MCF 10A (cell line): Measurements from ENCODE around the gene AKAP11. TPM values are rescaled to one million over a fixed set of nuclear protein-coding genes. Genes with fewer than 3 reads are reported as not detected.

Experiments used
- BruUV-seq: library from RNA; stranded (reverse); fragments of 400-500 nt; replicated peaks from 2 replicates; lab custom pipeline; 2021; lab: Mats Ljungman, UMichigan
- CTCF ChIA-PET: fragments of 300-600 bp; sonication (Branson Sonifier 250); formaldehyde crosslinking; extraction: SDS; loops from one replicate; lab custom pipeline; 2021; ENCODE audit warnings: antibody characterized with exemption, inconsistent platforms; lab: Yijun Ruan, JAX
- POLR2A ChIA-PET: fragments of 300-600, 350-650 bp; sonication (Branson Sonifier 250); formaldehyde crosslinking; extraction: SDS; loops from one replicate; lab custom pipeline; 2020; ENCODE audit warnings: antibody characterized with exemption, inconsistent platforms; lab: Yijun Ruan, JAX
- DNase-seq: peaks from one replicate; pipeline ENCODE4 v3.0.0-alpha.2; 2018; ENCODE audit not compliant: unreplicated experiment
- H3K27ac Mint-ChIP-seq: one replicate; pipeline ENCODE4 v1.8.0; 2022; ENCODE audit warnings: mild to moderate bottlenecking, low read depth, mixed read lengths; ENCODE audit not compliant: unreplicated experiment
- H3K27me3 Mint-ChIP-seq: one replicate; pipeline ENCODE4 v1.8.0; 2022; ENCODE audit warnings: mixed read lengths; ENCODE audit not compliant: insufficient read depth, unreplicated experiment
- H3K36me3 Mint-ChIP-seq: one replicate; pipeline ENCODE4 v1.8.0; 2022; ENCODE audit warnings: mild to moderate bottlenecking, moderate library complexity, mixed read lengths; ENCODE audit not compliant: insufficient read depth, unreplicated experiment
- H3K4me1 Mint-ChIP-seq: one replicate; pipeline ENCODE4 v1.8.0; 2022; ENCODE audit warnings: mixed read lengths; ENCODE audit not compliant: insufficient read depth, unreplicated experiment
- H3K4me3 Mint-ChIP-seq: one replicate; pipeline ENCODE4 v1.8.0; 2022; ENCODE audit warnings: mild to moderate bottlenecking, moderate library complexity, mixed read lengths; ENCODE audit not compliant: unreplicated experiment
- H3K9me3 Mint-ChIP-seq: one replicate; pipeline ENCODE4 v1.8.0; 2022; ENCODE audit warnings: mixed read lengths; ENCODE audit not compliant: unreplicated experiment
- intact Hi-C: fragments of 100-400 bp; cut with micrococcal nuclease; formaldehyde crosslinking; loops from 2 replicates; pipeline ENCODE4 v1.14.1; 2022
- total RNA-seq: library from RNA; stranded (reverse); gene quantifications from 2 replicates; pipeline ENCODE4 v1.2.3, GENCODE V29; 2022
- TF ChIP-seq, protein P1 (sequence below): fragments of 200-600 bp; IDR thresholded peaks from one replicate; pipeline ENCODE4 v1.8.0; 2022; ENCODE audit warnings: antibody characterized with exemption, mild to moderate bottlenecking; ENCODE audit not compliant: unreplicated experiment

AKAP11 gene
- total RNA-seq, 1 experiment from 2014 or later = 24.7 TPM

DNA sequence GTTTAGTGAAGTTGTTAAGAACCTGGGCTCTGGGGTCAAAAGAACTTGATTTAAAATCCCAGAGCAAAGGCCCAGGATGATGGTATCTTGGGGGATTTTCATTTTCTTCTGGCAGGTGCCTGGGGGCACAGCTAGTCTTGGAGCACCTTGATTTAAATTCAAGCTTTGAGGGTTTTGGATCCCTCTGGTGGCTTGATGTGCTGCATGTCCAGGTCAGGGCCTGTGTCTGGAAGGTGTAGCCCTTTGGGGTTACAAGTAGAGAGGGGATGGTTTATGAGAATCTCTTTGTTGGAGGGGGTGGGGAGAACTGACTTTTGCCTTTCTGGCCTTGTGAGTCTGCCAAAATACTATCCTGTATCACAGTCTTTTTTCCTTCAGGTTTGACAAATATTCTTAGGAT lies 55.8 kb downstream of the AKAP11 start:
- no peak for DNase-seq
- no TSS peak for BruUV-seq
- POLR2A ChIA-PET = interaction anchor here (1.2 kb wide), 1 partner anchor 9 kb away, joined by 4 read pairs; no protein-coding TSS in a partner anchor
- no peaks in the 10 kb centered on the region for H3K27me3 Mint-ChIP-seq
- TF ChIP-seq, protein P1, sequence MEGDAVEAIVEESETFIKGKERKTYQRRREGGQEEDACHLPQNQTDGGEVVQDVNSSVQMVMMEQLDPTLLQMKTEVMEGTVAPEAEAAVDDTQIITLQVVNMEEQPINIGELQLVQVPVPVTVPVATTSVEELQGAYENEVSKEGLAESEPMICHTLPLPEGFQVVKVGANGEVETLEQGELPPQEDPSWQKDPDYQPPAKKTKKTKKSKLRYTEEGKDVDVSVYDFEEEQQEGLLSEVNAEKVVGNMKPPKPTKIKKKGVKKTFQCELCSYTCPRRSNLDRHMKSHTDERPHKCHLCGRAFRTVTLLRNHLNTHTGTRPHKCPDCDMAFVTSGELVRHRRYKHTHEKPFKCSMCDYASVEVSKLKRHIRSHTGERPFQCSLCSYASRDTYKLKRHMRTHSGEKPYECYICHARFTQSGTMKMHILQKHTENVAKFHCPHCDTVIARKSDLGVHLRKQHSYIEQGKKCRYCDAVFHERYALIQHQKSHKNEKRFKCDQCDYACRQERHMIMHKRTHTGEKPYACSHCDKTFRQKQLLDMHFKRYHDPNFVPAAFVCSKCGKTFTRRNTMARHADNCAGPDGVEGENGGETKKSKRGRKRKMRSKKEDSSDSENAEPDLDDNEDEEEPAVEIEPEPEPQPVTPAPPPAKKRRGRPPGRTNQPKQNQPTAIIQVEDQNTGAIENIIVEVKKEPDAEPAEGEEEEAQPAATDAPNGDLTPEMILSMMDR = no peak
- H3K4me1 Mint-ChIP-seq = peaks cover 5% of the 10 kb centered on the region
- CTCF ChIA-PET = no interaction called here
- H3K9me3 Mint-ChIP-seq = no peaks in the 10 kb centered on the region
- no peak overlapping the region for H3K27ac Mint-ChIP-seq
- intact Hi-C loops = no loop called here
- H3K36me3 Mint-ChIP-seq = peaks cover 11% of the 10 kb centered on the region
- H3K4me3 Mint-ChIP-seq = no peak overlapping the region

DNA sequence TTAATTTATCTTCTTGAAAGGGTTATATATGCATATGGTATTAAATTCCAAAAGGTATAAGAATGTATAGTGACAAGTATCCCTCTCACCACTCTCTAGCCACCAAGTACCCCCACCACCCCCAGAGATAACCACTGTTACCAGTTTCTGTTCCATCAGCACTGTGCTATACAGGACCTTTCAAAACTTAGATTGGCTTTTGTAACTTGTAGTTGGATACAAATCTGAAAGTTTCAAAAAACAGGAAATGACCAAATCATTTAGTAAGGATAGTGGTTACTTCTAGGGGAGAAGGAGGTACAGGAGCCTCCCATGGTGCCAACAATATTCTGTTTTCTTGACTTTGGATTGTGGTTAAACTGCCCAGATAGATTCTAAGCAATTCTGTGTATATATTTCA lies 56.7 kb downstream of the AKAP11 start:
- no TSS peak for BruUV-seq
- Mint-ChIP-seq H3K4me1 (peaks cover 5% of the 10 kb centered on the region), H3K27ac (no peak overlapping the region), H3K4me3 (no peak overlapping the region), H3K36me3 (peaks cover 11% of the 10 kb centered on the region), H3K9me3 (no peaks in the 10 kb centered on the region), H3K27me3 (no peaks in the 10 kb centered on the region)
- POLR2A ChIA-PET = interaction anchor here (1.0 kb wide), 1 partner anchor 18 kb away, joined by 3 read pairs; no protein-coding TSS in a partner anchor
- TF ChIP-seq, protein P1 = no peak
- DNase-seq = no peak
- CTCF ChIA-PET = interaction anchor here (0.7 kb wide), 1 partner anchor 42 kb away, joined by 5 read pairs; no protein-coding TSS in a partner anchor
- intact Hi-C loops = no loop called here

DNA sequence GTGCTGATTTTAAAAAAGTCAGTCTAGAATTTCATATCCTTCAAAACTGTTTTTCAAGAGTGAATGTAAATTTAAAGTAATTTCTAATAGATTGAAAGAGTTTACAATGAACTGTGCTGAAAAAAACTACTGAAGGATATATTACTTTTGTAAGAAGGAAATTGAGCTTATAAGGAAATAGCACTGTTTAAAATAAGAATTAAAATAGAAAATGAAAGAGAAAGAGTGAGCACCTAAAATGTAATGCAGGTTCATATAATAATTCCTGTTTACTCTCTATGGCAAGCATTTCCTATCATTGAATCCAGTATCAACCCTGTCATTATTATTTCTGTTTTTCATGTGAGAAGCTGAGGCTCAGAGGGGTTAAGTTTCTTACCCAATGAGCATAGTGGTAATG lies 57.3 kb downstream of the AKAP11 start:
- no peak for DNase-seq
- Mint-ChIP-seq H3K9me3 (no peaks in the 10 kb centered on the region), H3K4me1 (peaks cover 5% of the 10 kb centered on the region), H3K4me3 (no peak overlapping the region), H3K27ac (no peak overlapping the region), H3K27me3 (no peaks in the 10 kb centered on the region), H3K36me3 (peaks cover 11% of the 10 kb centered on the region)
- ChIA-PET CTCF (no interaction called here), POLR2A (no interaction called here)
- TF ChIP-seq, protein P1 = no peak
- no TSS peak for BruUV-seq
- intact Hi-C loops = no loop called here

DNA sequence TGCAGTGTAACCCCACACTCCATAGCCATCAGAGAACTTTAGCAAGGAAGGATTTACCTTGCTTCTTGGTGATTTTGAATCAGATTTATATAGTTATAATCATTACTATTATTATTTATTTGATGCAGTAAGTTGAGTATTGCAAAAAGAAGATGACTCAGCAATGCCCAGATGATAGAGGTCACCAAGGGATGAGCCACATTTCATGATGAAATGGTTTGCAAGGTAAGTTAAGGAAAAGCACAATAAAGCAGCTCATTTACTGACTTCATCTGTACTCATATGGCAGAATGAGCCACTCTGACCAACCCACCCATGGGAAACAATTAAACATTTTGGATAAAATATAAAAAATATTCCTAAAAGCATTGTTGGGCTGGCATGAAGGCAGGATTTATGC lies 59.1 kb downstream of the AKAP11 start:
- Mint-ChIP-seq H3K27ac (no peak overlapping the region), H3K4me3 (no peak overlapping the region), H3K9me3 (no peaks in the 10 kb centered on the region), H3K27me3 (no peaks in the 10 kb centered on the region), H3K4me1 (peaks cover 5% of the 10 kb centered on the region), H3K36me3 (no peaks in the 10 kb centered on the region)
- BruUV-seq = no TSS peak
- TF ChIP-seq, protein P1 = no peak
- DNase-seq = no peak
- CTCF ChIA-PET = interaction anchor here (0.6 to 1.9 kb wide), 3 partner anchors 33 to 372 kb away, joined by 3 to 4 read pairs (median 4); no protein-coding TSS in a partner anchor
- intact Hi-C loops = loop anchor here (10.0 kb wide), 2 partner anchors 324 to 554 kb away; no protein-coding TSS in a partner anchor
- POLR2A ChIA-PET = interaction anchor here (1.0 to 1.5 kb wide), 3 partner anchors 10 to 17 kb away, joined by 3 to 4 read pairs (median 3); no protein-coding TSS in a partner anchor
